Osteocyte (in vitro differentiated cells): ENCODE measurements around the gene LTB. TPM values are rescaled to one million over a fixed set of nuclear protein-coding genes. Genes with fewer than 3 reads are reported as not detected.
A peak's percentile ranks its signal among the peaks of the same experiment; 100 is the strongest.

Experiments used
- DNase-seq: peaks from one replicate; pipeline ENCODE4 v3.0.0; 2021; ENCODE audit warnings: mixed read lengths; ENCODE audit not compliant: unreplicated experiment; ENCODE audit errors: extremely low spot score
- H3K27ac Mint-ChIP-seq: one replicate; pipeline ENCODE4 v1.8.0; 2021; ENCODE audit warnings: mild to moderate bottlenecking, mixed read lengths; ENCODE audit not compliant: unreplicated experiment
- H3K27me3 Mint-ChIP-seq: one replicate; pipeline ENCODE4 v1.8.0; 2021; ENCODE audit warnings: mixed read lengths; ENCODE audit not compliant: unreplicated experiment
- H3K36me3 Mint-ChIP-seq: one replicate; pipeline ENCODE4 v1.8.0; 2021; ENCODE audit warnings: mixed read lengths; ENCODE audit not compliant: unreplicated experiment
- H3K4me1 Mint-ChIP-seq: one replicate; pipeline ENCODE4 v1.8.0; 2021; ENCODE audit warnings: mixed read lengths; ENCODE audit not compliant: unreplicated experiment
- H3K4me3 Mint-ChIP-seq: one replicate; pipeline ENCODE4 v1.8.0; 2021; ENCODE audit warnings: mild to moderate bottlenecking, moderate library complexity, mixed read lengths; ENCODE audit not compliant: unreplicated experiment
- H3K9me3 Mint-ChIP-seq: one replicate; pipeline ENCODE4 v1.8.0; 2021; ENCODE audit warnings: mixed read lengths; ENCODE audit not compliant: unreplicated experiment
- total RNA-seq: library from RNA; stranded (reverse); gene quantifications from 2 replicates; pipeline ENCODE4 v1.2.1, GENCODE V29; 2021
- TF ChIP-seq, protein P1 (sequence below): fragments of 200-600 bp; sonication (generic); IDR thresholded peaks from 2 replicates; pipeline ENCODE4 v1.5.0; 2021; ENCODE audit warnings: antibody characterized with exemption, mild to moderate bottlenecking, moderate library complexity

The LTB gene
- total RNA-seq, 1 donor from 2014 or later, result not detected

GRCh38 chr6:31546958-31547726 is 35.1 kb downstream of the LTB start, which contains the start of gene NFKBIL1:
NFKBIL1 (plus strand) TSS chr6:31547608; CDS start chr6:31547695, 87 bp downstream.
- Mint-ChIP-seq H3K4me3 (peak within 1 kb of the TSS; percentile 86), H3K27me3 (no peaks in the 10 kb centered on the region), H3K9me3 (no peaks in the 10 kb centered on the region), H3K36me3 (peaks cover 14% of the 10 kb centered on the region), H3K4me1 (peaks cover 47% of the 10 kb centered on the region), H3K27ac (peak within 1 kb of the TSS; percentile 86)
- DNase-seq, result peak; percentile 96
- TF ChIP-seq, protein P1, sequence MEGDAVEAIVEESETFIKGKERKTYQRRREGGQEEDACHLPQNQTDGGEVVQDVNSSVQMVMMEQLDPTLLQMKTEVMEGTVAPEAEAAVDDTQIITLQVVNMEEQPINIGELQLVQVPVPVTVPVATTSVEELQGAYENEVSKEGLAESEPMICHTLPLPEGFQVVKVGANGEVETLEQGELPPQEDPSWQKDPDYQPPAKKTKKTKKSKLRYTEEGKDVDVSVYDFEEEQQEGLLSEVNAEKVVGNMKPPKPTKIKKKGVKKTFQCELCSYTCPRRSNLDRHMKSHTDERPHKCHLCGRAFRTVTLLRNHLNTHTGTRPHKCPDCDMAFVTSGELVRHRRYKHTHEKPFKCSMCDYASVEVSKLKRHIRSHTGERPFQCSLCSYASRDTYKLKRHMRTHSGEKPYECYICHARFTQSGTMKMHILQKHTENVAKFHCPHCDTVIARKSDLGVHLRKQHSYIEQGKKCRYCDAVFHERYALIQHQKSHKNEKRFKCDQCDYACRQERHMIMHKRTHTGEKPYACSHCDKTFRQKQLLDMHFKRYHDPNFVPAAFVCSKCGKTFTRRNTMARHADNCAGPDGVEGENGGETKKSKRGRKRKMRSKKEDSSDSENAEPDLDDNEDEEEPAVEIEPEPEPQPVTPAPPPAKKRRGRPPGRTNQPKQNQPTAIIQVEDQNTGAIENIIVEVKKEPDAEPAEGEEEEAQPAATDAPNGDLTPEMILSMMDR, result no peak

- TF ChIP-seq, protein P1, result peak; percentile 94
- Mint-ChIP-seq H3K36me3 (peaks cover 13% of the 10 kb centered on the region), H3K27ac (peak within 1 kb of the TSS; percentile 86), H3K4me1 (peaks cover 47% of the 10 kb centered on the region), H3K27me3 (no peaks in the 10 kb centered on the region), H3K4me3 (peak within 1 kb of the TSS; percentile 86), H3K9me3 (no peaks in the 10 kb centered on the region)
- DNase-seq, result peak; percentile 97
Measured at GRCh38 chr6:31546339-31546957, 35.8 kb downstream of the LTB start, which contains the start of gene ATP6V1G2. ATP6V1G2 (minus strand) TSS chr6:31546608; CDS start chr6:31546559, 49 bp downstream.

GRCh38 chr6:31545291-31545690 is 36.9 kb downstream of the LTB start:
- H3K4me3 Mint-ChIP-seq, result peak overlapping the region; percentile 86
- TF ChIP-seq, protein P1, result no peak
- no peaks in the 10 kb centered on the region for H3K9me3 Mint-ChIP-seq
- H3K4me1 Mint-ChIP-seq, result peaks cover 49% of the 10 kb centered on the region
- peaks cover 12% of the 10 kb centered on the region for H3K36me3 Mint-ChIP-seq
- no peak for DNase-seq
- no peak overlapping the region for H3K27ac Mint-ChIP-seq
- no peaks in the 10 kb centered on the region for H3K27me3 Mint-ChIP-seq

- peak overlapping the region; percentile 58 for H3K27ac Mint-ChIP-seq
- peaks cover 53% of the 10 kb centered on the region for H3K4me1 Mint-ChIP-seq
- H3K36me3 Mint-ChIP-seq, result peaks cover 16% of the 10 kb centered on the region
- TF ChIP-seq, protein P1, result no peak
- no peaks in the 10 kb centered on the region for H3K9me3 Mint-ChIP-seq
- peak overlapping the region; percentile 23 for H3K4me3 Mint-ChIP-seq
- no peak for DNase-seq
- no peaks in the 10 kb centered on the region for H3K27me3 Mint-ChIP-seq
Measured at GRCh38 chr6:31544676-31545075, 37.5 kb downstream of the LTB start.

GRCh38 chr6:31543639-31544038 is 38.6 kb downstream of the LTB start:
- Mint-ChIP-seq H3K4me1 (peaks cover 59% of the 10 kb centered on the region), H3K27ac (peak overlapping the region; percentile 99), H3K4me3 (no peak overlapping the region), H3K9me3 (no peaks in the 10 kb centered on the region), H3K27me3 (no peaks in the 10 kb centered on the region), H3K36me3 (peaks cover 20% of the 10 kb centered on the region)
- TF ChIP-seq, protein P1, result no peak
- no peak for DNase-seq
